Gastroesophageal sphincter (tissue), 3 donors: ENCODE data around the gene SLC33A1.

Experiments used
- CTCF ChIP-seq, 4 experiments: fragments of 200-600 bp in 2 of 4; fragments of 450-650 bp in 2 of 4; sonication (generic) in 1 of 4; IDR thresholded peaks; one replicate each; pipeline ENCODE4 v1.5.1; 2017 to 2019; ENCODE audit warnings: antibody characterized with exemption in 4 of 4, mild to moderate bottlenecking in 2 of 4, moderate library complexity in 2 of 4
- POLR2A ChIP-seq, 2 donors: fragments of 450-650 bp; IDR thresholded peaks; one replicate each; pipeline ENCODE4 v1.6.1; 2017; ENCODE audit warnings: antibody characterized with exemption in 2 of 2, mild to moderate bottlenecking in 2 of 2, moderate library complexity in 1 of 2
- POLR2AphosphoS5 ChIP-seq: sonication (generic); formaldehyde crosslinking; IDR thresholded peaks from one replicate; pipeline ENCODE4 v1.6.1; 2017; ENCODE audit warnings: antibody characterized with exemption

- TF ChIP-seq POLR2A (IDR thresholded peaks at IDR 0.05) (no peak), POLR2AphosphoS5 (no peak), CTCF (IDR thresholded peaks at IDR 0.05) (no peak)
Observed at GRCh38 chr3:155885292-155885691, 31.1 kb upstream of the SLC33A1 start.
